ENCODE data around the gene SLC44A5.
"Not testable (repeated sequence)": the region's sequence is repeated elsewhere in the genome, so short reads cannot be mapped to it uniquely, and the experiment has no call there.

The SLC44A5 gene

DNA sequence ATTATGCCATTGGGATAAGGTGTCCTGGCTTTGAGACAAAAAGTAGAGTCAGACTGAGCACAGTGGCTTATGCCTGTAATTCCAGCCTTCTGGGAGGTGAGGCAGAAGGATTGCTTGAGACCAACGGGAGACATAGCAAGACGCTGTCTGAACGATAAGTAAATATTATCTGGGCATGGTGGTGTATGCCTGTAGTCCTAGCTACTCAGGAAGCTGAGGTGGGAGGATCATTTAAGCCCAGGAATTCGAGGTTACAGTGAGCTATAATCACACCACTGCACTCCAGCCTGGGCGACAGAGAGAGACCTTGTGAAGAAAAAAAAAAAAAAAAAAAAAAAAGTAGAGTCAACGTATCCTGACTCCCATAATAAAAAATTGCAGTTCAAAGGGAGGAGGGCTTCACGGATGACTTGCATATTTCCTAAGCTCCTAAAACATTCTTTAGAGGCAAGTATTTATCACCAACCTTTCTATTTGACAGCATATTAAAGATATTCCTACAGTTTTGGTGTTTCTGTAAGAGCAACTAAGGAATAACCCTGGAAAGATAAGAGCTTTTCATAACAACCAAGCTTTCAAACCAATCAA, 141.2 kb downstream of the SLC44A5 start:
- no peak for DNase-seq (ENCODE audit: low read depth in 1 of 2, low spot score in 1 of 2)

DNA sequence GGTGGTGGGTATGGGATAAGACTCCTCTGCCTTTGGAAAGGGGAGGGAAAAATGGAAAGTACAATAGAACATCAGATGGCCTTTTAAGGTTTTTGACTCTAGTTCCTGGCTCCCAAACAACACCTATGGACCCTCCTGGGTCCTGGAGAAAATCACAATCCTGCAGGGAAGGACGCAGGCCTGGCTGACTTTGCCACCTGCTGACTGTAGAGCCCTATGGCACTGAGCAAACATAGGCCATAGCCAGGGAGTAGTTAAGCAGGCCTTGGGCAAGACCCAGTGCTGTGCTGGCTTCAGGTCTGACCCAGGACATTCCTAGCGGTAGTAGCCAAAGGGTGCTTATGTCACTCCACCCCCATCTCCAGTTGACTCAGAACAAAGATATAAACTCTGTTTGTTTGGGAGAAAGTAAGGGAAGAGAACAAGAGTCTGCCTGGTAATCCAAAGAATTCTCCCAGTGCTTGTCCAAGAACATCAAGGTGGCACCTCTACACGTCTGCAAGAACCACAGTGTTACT, 149.0 kb downstream of the SLC44A5 start:
- DNase-seq (ENCODE audit: low read depth in 1 of 2, low spot score in 1 of 2): no peak

DNA sequence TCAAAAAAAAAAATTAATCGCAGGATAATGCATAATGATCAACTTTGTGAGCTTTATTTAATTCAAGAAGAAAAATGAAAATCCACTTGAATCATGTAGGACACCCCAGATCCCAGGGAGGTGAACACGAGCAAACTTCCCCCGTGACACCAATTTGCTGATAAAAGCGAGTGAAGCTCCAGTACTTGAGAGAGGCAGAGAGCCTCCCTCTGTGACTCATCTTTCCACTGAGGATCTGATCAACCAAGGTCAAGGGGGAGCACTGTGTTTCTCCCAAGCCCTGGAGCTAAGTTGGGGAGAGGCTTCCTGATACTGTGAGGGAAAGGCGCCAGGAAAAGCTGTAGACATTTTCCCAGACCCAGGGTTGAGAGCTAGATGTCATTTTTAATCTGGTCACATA, 160.9 kb downstream of the SLC44A5 start:
- DNase-seq (ENCODE audit: low read depth in 1 of 2, low spot score in 1 of 2): no peak

DNA sequence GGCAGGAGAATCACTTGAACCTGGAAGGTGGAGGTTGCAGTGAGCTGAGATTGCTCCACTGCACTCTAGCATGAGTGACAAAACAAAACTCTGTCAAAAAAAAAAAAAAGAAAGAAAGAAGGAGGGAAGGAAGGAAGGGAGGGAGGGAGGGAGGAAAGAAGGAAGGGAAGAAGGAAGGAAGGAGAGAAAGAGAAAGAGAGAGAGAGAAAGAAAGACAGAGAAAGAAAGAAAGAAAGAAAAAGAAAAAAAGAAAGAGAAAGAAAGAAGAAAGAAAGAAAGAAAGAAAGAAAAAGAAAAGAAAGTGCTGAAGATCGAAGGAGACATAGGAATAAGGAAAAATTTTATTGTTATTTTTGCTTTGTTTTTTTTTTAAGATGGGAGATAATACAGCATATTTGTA, 166.7 kb downstream of the SLC44A5 start:
- no peak for DNase-seq (ENCODE audit: low read depth in 1 of 2, low spot score in 1 of 2)

DNA sequence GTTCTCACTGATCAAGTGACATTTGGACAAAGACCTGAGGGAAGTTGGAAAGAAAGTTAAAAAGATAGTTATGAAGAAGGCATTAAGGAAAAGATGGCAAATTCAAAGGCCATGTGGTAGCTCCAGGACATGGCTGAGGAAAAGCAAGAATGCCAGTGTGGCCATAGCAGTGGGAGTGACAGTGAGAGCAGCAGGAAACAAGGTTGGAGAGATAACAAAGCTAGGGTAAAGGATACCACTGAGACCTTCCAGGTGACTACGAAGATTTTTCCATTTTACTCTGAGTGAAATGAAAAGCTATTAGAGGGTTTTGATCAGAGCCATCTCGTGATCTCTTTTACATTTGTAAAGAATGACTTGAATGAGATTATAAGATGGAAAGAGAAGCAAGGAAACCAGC, 170.6 kb downstream of the SLC44A5 start:
- DNase-seq (ENCODE audit: low read depth in 1 of 2, low spot score in 1 of 2): no peak

DNA sequence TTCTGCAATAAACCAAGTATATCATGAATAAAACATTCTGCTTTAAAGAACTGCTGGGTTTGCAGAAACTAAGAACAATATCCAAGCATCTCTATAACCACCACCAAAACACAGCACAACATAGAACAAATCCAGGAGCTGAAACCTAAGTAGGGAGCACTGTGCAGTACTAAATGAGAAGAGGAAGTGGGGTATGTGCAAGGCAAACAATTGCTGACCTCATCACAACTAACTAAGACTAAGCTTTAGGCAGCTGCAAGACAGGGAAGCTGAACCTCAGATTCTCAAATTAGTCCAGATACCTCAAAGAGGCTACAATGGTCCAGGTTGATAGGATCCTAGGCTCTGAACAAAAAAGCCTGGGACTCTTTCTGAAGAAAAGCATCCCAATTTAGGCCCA, 172.6 kb downstream of the SLC44A5 start:
- no peak for DNase-seq (ENCODE audit: low read depth in 1 of 2, low spot score in 1 of 2)

DNA sequence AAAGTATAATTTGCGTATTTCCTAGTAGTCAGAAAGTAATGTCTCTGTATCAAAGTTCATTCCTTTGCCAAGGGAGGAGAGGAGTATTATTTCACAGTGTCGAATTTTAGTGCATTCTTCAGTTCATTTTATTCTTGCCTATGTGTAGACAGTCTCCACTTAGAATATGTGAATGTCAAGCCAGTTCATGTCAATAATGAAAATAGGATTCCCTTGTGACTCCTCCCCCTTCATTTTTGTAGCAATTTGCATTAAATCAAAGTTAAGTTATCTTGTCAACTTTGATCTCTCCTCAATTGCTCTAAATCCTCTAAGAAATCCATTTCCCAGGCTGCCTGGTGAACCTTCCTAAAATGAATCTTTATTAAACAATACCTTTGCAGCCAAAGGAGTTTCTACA, 179.1 kb downstream of the SLC44A5 start:
- DNase-seq (ENCODE audit: low read depth in 1 of 2, low spot score in 1 of 2): no peak

DNA sequence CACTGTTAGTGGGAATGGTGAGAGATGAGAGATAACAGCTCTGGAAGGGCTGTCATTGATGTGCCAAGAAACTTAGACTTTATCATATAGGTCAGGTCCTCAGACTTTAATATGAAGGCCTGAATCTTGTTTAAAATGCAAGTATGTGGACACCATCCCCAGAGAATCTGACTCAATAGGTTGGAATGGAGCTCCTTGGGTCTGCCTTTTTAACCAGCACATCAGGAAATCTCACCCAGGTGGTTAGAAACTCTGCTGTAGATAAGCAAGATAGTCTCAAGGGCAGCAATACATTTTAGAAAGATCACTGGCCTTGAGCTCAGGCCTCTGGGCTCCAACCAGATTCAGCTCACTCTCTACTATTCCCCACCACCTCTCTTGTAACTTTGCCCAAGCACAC, 180.4 kb downstream of the SLC44A5 start:
- DNase-seq (ENCODE audit: low read depth in 1 of 2, low spot score in 1 of 2): no peak

DNA sequence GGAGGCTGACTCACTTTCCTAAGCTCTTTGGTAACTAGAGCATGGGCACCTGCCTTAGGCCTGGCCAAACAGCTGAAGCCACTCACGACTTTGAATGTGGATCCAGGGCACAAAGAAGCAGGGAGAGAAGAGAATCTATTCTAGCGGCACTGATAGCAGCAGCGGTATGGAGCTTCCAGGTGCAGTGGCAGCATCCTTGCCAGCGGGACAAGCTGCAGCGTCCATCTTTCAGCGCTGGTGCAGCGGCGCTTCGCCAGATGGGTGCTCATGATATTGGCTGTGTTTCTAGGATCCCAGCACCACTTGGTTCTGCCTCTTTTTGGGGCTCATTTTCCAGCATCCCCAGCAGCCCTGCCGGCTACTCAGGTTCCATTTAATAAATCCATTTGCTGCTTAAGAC, 184.2 kb downstream of the SLC44A5 start:
- DNase-seq (ENCODE audit: low read depth in 1 of 2, low spot score in 1 of 2): no peak

DNA sequence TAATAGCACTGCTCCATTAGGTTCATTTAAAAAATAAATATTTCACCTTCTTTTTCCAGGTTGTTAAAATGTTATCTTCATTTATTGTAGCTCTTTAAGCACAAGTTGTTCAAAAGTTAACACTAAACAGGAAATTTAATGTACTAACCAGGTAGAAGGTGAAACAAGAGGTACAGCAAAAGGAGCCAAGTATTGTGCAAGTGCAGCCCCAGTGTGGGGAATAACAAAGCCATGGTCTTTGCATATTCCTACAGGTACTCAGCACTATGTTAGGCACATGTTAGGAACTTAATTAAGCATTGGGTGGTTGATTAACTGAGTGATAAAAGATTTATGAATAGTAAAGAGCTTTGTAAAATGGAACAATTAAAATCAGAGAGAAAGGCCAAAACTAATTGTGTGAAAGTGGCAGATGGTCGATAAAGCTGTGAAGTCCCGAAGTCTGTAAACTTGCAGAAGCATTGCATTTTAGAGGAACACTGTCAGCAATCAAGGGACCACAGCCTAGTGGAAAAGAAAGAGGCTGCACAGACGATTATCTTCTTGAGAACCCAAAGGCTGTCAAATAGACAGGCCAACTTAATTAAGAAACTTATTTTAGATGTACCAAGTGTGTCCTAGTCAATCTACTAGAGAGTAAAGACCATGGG, 185.8 kb downstream of the SLC44A5 start:
- DNase-seq (ENCODE audit: low read depth in 1 of 2, low spot score in 1 of 2): no peak

DNA sequence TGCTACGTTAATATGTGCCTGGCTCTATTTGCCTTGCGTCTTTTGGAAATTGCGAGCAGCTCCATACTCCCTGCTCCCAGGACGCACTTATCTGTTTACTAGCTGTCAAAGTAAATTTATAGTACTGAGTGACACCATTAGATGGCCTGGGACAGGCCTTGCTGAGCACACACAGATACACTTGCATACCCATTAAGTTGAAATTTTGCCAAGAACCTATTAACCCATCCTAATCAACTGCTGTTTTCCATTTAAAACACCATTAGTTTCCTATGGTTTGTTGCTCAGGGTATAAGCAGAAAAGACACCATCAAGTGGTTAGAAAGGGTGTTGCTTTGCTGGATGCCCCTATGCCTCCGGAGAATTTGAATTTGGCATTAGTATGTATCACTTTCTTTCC, 187.3 kb downstream of the SLC44A5 start:
- no peak for DNase-seq (ENCODE audit: low read depth in 1 of 2, low spot score in 1 of 2)

DNA sequence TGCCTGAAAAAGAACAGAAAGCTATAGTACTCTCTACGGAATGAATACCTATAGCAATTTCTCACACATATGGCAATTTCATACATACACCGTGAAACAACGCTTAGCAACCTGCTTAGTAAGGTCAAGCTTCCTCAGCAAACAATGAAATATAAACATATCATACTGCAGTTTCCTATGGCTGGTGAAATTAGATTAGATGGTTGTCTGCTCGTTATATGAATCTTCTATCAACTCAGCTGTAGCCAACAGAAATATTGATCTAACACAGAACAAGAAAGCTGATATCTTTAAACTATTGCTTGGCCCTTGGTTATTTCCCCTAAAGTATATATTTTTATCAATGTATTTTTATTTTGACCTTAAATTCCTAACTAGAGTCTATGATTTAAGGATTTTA, 187.8 kb downstream of the SLC44A5 start:
- no peak for DNase-seq (ENCODE audit: low read depth in 1 of 2, low spot score in 1 of 2)

DNA sequence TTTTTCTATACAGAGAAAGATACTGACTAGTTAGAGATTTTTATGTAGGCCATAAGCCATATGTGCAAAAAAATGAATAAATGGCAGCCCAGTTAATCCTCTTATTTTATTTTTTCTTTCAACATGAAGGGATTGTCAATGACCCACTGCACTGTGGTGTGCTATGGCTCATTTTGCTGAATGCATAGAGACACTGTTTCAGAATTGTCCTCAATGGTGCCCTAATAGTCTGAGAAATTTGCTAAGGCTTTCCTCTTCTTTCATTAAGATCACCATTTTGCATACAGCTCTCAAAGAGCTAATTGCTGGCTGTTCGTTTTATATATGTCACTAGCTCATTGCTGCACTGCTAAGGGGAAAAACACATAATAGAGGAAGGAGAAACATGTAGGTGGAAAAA, 189.5 kb downstream of the SLC44A5 start:
- DNase-seq (ENCODE audit: low read depth in 1 of 2, low spot score in 1 of 2): no peak

DNA sequence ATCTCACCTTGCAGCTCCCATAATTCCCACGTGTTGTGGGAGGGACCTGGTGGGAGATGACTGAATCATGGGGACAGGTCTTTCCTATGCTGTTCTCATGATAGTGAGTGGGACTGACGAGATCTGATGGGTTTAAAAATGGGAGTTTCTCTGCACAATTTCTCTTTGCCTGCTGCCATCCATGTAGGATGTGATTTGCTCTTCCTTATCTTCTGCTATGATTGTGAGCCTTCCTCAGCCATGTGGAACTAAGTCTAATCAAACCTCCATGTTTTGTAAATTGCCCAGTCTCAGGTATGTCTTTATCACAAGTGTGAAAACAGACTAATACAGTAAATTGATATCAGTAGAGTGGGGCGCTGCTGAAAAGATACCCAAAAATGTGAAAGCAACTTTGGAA, 195.7 kb downstream of the SLC44A5 start:
- DNase-seq (ENCODE audit: low read depth in 1 of 2, low spot score in 1 of 2): no peak

DNA sequence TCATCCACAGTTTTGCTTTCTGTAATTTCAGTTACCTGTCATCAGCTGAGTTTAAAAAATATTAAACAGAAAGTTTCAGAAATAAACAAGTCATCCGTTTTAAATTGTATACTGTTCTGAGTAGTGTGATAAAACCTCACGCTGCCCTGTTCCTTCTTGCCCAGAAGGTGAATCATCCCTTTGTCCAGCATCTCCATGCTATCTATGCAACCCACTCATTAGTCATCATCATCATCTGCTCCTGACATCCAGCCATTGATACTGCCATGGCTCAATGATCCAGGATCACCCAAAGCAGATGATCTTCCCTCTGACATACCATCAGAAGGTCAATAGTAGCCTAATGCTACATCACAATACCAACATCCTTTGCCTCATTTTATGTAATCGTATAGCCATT, 198.3 kb downstream of the SLC44A5 start:
- no peak for DNase-seq (ENCODE audit: low read depth in 1 of 2, low spot score in 1 of 2)

DNA sequence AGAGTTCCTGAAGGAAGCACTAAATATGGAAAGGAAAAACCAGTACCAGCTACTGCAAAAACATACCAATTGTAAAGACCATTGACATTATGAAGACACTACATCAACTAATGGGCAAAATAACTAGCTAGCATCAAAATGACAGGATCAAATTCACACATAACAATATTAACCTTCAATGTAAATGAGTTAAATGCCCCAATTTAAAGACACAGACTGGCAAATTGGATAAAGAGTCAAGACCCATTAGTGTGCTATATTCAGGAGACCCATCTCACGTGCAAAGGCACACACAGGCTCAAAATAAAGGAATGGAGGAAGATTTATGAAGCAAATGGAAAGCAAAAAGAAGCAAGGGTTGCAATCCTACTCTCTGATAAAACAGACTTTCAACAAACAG, 206.2 kb downstream of the SLC44A5 start:
- DNase-seq (ENCODE audit: low read depth in 1 of 2, low spot score in 1 of 2): not testable (repeated sequence)

DNA sequence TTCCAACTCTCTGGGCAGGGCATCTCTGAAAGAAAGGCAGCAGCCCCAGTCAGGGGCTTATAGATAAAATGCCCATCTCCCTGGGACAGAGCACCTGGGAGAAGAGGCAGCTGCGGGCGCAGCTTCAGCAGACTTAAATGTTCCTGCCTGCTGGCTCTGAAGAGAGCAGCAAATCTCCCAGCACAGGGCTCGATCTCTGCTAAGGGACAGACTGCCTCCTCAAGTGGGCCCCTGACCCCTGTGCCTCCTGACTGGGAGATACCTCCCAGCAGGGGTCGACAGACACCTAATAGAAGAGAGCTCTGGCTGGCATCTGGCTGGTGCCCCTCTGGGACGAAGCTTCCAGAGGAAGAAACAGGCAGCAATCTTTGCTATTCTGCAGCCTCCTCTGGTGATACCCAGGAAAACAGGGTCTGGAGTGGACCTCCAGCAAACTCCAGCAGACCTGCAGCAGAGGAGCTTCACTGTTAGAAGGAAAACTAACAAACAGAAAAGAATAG, 207.7 kb downstream of the SLC44A5 start:
- not testable (repeated sequence) for DNase-seq (ENCODE audit: low read depth in 1 of 2, low spot score in 1 of 2)

DNA sequence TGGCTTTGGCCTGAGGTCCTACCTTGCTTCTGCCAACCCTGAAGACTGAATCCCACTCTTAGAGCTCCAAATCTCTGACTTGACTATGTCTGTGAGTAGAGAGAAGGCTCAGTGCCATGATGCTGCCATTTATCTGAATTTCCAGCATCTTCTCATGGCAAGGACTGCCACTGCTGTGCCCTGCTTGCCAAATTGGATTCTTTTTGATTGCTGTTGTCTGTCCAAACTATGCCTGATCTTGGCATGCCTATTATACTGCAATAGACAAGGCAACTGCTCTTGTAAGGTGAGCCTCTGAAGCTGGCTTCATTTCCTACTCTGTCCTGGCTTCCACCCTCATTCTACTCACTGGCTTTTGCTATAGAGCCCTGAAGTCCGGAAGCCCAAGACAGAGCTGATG, 210.2 kb downstream of the SLC44A5 start:
- no peak for DNase-seq (ENCODE audit: low read depth in 1 of 2, low spot score in 1 of 2)

DNA sequence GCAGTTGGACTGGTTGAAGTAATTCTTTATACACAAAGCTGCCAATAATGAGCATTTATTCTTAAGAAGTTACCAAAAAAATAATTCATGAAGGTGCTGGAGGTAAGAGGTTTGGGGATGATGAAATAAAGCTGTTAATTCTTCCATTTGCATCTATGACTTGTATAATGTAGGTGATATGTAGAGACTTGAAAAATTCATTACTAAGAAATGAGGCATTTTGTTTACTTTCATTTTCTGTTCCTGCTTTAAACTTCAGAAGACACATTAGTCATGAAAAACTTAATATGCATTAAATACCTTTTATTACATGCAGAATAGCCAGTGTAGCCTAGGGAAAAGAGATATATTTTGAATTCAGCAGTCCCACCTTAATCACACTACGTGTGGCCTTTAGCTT, 214.2 kb downstream of the SLC44A5 start:
- no peak for DNase-seq (ENCODE audit: low read depth in 1 of 2, low spot score in 1 of 2)

DNA sequence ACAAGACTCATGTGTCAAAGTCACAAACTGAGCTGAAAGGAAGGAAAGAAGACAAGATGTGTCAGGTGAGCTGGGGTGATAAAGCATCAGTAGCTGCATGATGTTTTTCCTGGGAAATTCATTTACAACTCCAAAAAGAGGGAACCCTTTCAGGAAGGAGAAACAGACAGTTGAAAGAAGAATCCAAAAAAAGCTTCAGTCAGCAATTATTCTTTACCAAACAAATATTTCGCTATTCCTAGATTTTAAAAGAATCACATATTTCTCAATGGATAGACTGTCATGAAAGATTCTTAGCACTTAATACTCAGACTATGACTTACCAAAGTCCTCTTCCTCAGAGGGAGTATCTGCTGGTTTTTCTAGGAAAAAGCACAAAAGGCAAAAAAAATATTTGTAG, 214.7 kb downstream of the SLC44A5 start:
- DNase-seq (ENCODE audit: low read depth in 1 of 2, low spot score in 1 of 2): no peak

DNA sequence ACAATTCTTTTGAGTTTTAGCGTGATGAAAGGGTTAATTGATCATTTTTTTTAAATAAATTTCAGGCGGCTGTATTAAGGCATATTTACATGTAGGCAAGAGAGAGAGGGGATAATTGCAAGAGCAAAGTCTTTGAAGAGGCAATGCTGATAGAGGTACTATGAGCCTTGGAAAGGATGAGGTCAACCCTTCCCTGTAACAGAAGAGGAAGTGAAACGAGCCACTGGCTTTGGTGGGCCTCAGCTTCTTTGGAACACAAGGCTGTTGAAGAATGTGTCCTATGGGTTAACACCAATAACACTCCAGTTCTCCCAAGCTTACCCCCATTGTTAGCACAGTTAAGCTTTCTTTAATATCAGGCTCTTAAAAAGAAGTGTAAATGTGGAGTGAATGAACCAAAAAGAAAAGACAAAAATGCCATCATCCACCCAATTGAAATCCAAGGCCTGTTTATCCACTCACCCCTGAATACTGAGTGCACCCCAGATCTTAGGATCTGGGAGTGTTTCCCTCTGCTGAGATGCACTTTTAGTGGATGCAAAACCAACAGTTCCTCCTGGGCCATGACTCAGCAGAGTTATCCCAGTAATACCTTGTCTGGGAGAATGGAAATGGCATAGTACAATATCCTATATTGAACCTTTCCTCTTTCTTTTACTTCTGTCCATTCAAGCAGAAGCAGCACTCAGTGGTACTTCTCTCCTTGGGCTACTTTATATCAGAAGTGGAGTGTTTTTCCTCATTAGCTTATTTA, 216.4 kb downstream of the SLC44A5 start:
- DNase-seq (ENCODE audit: low read depth in 1 of 2, low spot score in 1 of 2): no peak

DNA sequence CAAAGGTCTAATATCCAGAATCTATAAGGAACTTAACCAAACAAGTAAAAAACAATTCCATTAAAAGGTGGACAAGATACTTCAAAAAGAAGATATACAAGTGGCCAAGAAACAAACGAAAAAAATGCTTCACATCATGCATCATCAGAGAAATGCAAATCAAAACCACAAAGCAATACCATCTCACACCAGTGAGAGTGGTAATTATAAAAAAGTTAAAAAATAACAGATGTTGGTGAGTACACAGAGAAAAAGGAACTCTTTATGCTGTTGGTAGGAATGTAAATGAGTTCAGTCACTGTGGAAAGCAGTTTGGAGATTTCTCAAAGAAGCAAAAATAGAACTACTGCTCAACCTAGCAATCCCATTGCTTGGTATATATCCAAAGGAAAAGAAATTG, 218.6 kb downstream of the SLC44A5 start:
- DNase-seq (ENCODE audit: low read depth in 1 of 2, low spot score in 1 of 2): no peak
